ENCODE data around the gene SMCO3.

- TF ChIP-seq CTCF (IDR thresholded peaks at IDR 0.05) (no peak), EZH2 (IDR thresholded peaks at IDR 0.05; ENCODE audit: borderline replicate concordance, insufficient read depth, low read depth, low read length, poor library complexity, severe bottlenecking) (no peak)
Measured at GRCh38 chr12:14775636-14775980, 38.4 kb downstream of the SMCO3 start.
